Endothelial cell of umbilical vein (primary cell): ENCODE measurements around the gene YIPF1. TPM values are rescaled to one million over a fixed set of nuclear protein-coding genes. Genes with fewer than 3 reads are reported as not detected.

Source experiments
- BruUV-seq: library from RNA; stranded (reverse); fragments of 400-500 nt; replicated peaks from 2 replicates; lab custom pipeline; 2021; lab: Mats Ljungman, UMichigan
- CTCF ChIA-PET: fragments of 300-600, 350-600 bp; sonication (Branson Sonifier 250); formaldehyde crosslinking; loops from one replicate; lab custom pipeline; 2021; ENCODE audit warnings: antibody characterized with exemption, inconsistent platforms; lab: Charles Lee
- POLR2A ChIA-PET: fragments of 300-600, 350-600 bp; sonication (Branson Sonifier 250); formaldehyde crosslinking; loops from one replicate; lab custom pipeline; 2021; ENCODE audit warnings: antibody characterized with exemption, inconsistent platforms; lab: Charles Lee
- DNase-seq: peaks from one replicate; pipeline ENCODE4 v3.0.0-alpha.2; 2011; ENCODE audit warnings: low read depth, low spot score
- FAIRE-seq: peaks from 2 replicates; lab custom pipeline; 2011; peaks lifted over from hg19 to GRCh38; lab: Jason Lieb, UNC
- H2AFZ ChIP-seq: 2 replicates; pipeline ENCODE4 v1.6.0; 2012; ENCODE audit warnings: low read depth, low read length, control low read depth, inconsistent platforms
- H3K27ac ChIP-seq: 2 replicates; pipeline ENCODE4 v1.5.1; 2011; ENCODE audit warnings: low read depth, mild to moderate bottlenecking, control low read depth, low read length, moderate library complexity; ENCODE audit not compliant: insufficient read depth
- H3K27me3 ChIP-seq, 2 experiments: 2 replicates each; pipeline versions ENCODE4 v1.6.0 to v1.6.1; 2011; ENCODE audit warnings: low read length in 2 of 2, mixed read lengths in 1 of 2; ENCODE audit not compliant: control insufficient read depth in 2 of 2, insufficient read depth in 2 of 2
- H3K36me3 ChIP-seq, 2 experiments: 2 replicates in 1 of 2; 3 replicates in 1 of 2; pipeline ENCODE4 v1.5.1; 2011; ENCODE audit warnings: low read length in 2 of 2, mild to moderate bottlenecking in 1 of 2, moderate library complexity in 1 of 2; ENCODE audit not compliant: control insufficient read depth in 2 of 2, insufficient read depth in 2 of 2; ENCODE audit errors: extremely low read depth in 1 of 2
- H3K4me1 ChIP-seq: 3 replicates; pipeline ENCODE4 v1.5.1; 2011; ENCODE audit warnings: mild to moderate bottlenecking, low read length; ENCODE audit not compliant: control insufficient read depth, insufficient read depth; ENCODE audit errors: extremely low read depth
- H3K4me2 ChIP-seq: 2 replicates; pipeline ENCODE4 v1.6.1; 2011; ENCODE audit warnings: low read length, control low read depth, mixed read lengths; ENCODE audit not compliant: insufficient read depth
- H3K4me3 ChIP-seq, 3 experiments: fragments of 200-600 bp in 1 of 3; sonication (generic), shearing (Covaris generic) in 1 of 3; replicated peaks in 1 of 3; 2 replicates each; pipeline ENCODE4 v1.5.1; 2011 to 2016; ENCODE audit warnings: control low read depth in 3 of 3, low read length in 3 of 3, mild to moderate bottlenecking in 2 of 3, inconsistent platforms in 1 of 3, low read depth in 1 of 3, moderate library complexity in 1 of 3; ENCODE audit not compliant: insufficient read depth in 1 of 3
- H3K79me2 ChIP-seq: 2 replicates; pipeline ENCODE4 v1.6.0; 2012; ENCODE audit warnings: low read length, inconsistent platforms; ENCODE audit not compliant: control insufficient read depth, insufficient read depth
- H3K9ac ChIP-seq: replicated peaks from 2 replicates; pipeline ENCODE3; 2011; ENCODE audit warnings: low read length, control low read depth; ENCODE audit not compliant: insufficient read depth; ENCODE audit errors: extremely low read depth
- H3K9me1 ChIP-seq: replicated peaks from 3 replicates; pipeline ENCODE4 v1.6.0; 2011; ENCODE audit warnings: mild to moderate bottlenecking, low read length; ENCODE audit not compliant: control insufficient read depth, insufficient read depth; ENCODE audit errors: extremely low read depth
- H3K9me3 ChIP-seq: replicated peaks from 2 replicates; pipeline ENCODE4 v1.5.1; 2012; ENCODE audit warnings: low read length, inconsistent platforms; ENCODE audit not compliant: control insufficient read depth, insufficient read depth
- H4K20me1 ChIP-seq: replicated peaks from 2 replicates; pipeline ENCODE3; 2011; ENCODE audit warnings: mild to moderate bottlenecking, low read length; ENCODE audit not compliant: control insufficient read depth, insufficient read depth; ENCODE audit errors: extremely low read depth
- EZH2 ChIP-seq: IDR thresholded peaks from 2 replicates; pipeline ENCODE4 v1.6.1; 2012; ENCODE audit warnings: borderline replicate concordance, low read depth, mild to moderate bottlenecking, moderate library complexity, low read length, inconsistent platforms; ENCODE audit not compliant: severe bottlenecking
- FOS ChIP-seq: IDR thresholded peaks from 2 replicates; pipeline ENCODE4 v1.6.1; 2011; ENCODE audit warnings: mild to moderate bottlenecking, low read length, moderate library complexity, borderline replicate concordance; ENCODE audit not compliant: insufficient read depth
- GATA2 ChIP-seq: IDR thresholded peaks from 2 replicates; pipeline ENCODE4 v1.7.0; 2011; ENCODE audit warnings: low read depth, mild to moderate bottlenecking, moderate library complexity, mixed read lengths, low read length; ENCODE audit not compliant: insufficient read length, insufficient read depth
- JUN ChIP-seq: IDR thresholded peaks from 2 replicates; pipeline ENCODE4 v1.6.1; 2011; ENCODE audit warnings: borderline replicate concordance, low read depth; ENCODE audit not compliant: insufficient read length, insufficient read depth
- MAX ChIP-seq: IDR thresholded peaks from 2 replicates; pipeline ENCODE4 v1.6.1; 2011; ENCODE audit not compliant: insufficient read depth, insufficient read length
- MYC ChIP-seq: IDR thresholded peaks from one replicate; pipeline ENCODE4 v1.6.1; 2011; ENCODE audit warnings: mild to moderate bottlenecking, low read depth, low read length
- POLR2A ChIP-seq: IDR thresholded peaks from 2 replicates; pipeline ENCODE4 v1.6.1; 2012; ENCODE audit warnings: low read depth, mild to moderate bottlenecking, control low read depth, low read length
- POLR2AphosphoS5 ChIP-seq: IDR thresholded peaks from 2 replicates; pipeline ENCODE4 v1.6.1; 2012; ENCODE audit warnings: low read depth, mild to moderate bottlenecking, control low read depth, low read length, moderate library complexity; ENCODE audit not compliant: insufficient read depth
- dilution Hi-C: fragments of 300-500 bp; cut with MboI; formaldehyde crosslinking; loops from one replicate; pipeline ENCODE4 v1.15.0; 2019; ENCODE audit warnings: low sequenced_read_pairs; ENCODE audit not compliant: extremely low pct_ligation_motif_present
- intact Hi-C: fragments of 100-400 bp; cut with micrococcal nuclease; formaldehyde crosslinking; loops from one replicate; pipeline ENCODE4 v1.10.0; 2022
- polyA plus RNA-seq, 4 experiments: library from polyadenylated mRNA; depleted of rRNA in 3 of 4; stranded (reverse) in 3 of 4; unstranded in 1 of 4; fragments of >200 nt; gene quantifications; 2 replicates each; pipeline versions ENCODE4 v1.2.1 to v1.2.3, GENCODE V29; 2011 to 2012; ENCODE audit warnings: missing spikeins in 1 of 4
- total RNA-seq: library from RNA; stranded (reverse); gene quantifications from 2 replicates; pipeline ENCODE4 v1.2.3, GENCODE V29; 2021
- TF ChIP-seq, protein P1 (sequence below), 2 donors: IDR thresholded peaks; 1 replicate in 1 of 2; 2 replicates in 1 of 2; pipeline ENCODE4 v1.5.1; 2011; ENCODE audit warnings: low read length in 2 of 2, mild to moderate bottlenecking in 2 of 2, moderate library complexity in 2 of 2, control low read depth in 1 of 2, inconsistent platforms in 1 of 2, low read depth in 1 of 2; ENCODE audit not compliant: insufficient read depth in 1 of 2; ENCODE audit errors: extremely low read depth in 1 of 2

The YIPF1 gene
- total and polyA plus RNA-seq, 2 donors (not counting 3 experiments of a cell fraction or from before 2014, with no cell fraction given), result 14.8 to 26.2 TPM

DNA sequence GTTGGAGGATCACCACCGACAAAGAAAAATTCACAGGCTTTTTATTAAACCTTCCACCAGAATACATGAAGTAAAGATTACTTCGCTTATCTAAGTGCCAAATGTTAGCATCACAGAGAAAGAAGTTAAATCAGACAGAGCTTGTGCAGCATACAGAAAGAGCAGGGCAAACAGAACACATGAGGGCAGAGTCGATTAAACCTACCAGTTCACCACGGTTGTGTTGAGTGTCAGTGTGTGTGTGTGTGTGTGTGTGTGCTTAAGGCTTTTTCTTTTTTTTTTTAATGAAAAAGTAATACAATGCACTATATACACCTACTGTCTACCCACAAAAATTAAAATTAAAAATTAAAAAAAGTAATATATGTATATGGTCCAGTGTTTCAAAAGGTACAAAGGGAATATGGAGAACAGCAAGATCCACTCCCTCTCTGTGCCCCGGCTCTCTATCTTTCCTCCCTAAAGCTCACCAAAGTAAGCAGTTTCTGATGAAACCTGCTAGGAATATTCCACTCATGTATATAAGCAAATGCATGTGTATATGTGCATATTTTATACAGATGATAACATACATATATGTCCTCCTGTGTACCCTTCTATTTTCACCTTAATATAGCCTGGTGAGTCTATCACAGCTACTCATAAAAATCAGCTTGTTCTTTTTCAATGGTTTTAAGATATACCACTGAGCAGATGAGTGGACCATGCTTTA is 17.7 kb downstream of the YIPF1 start:
- Histone ChIP-seq H3K27ac (no peak overlapping the region), H3K4me3 (no peak overlapping the region), H3K4me2 (no peak overlapping the region), H3K9ac (no peak overlapping the region), H3K79me2 (no peaks in the 10 kb centered on the region), H2AFZ (no peak overlapping the region), H3K27me3 (no peaks in the 10 kb centered on the region), H3K9me3 (no peaks in the 10 kb centered on the region), H3K4me1 (peaks cover 8% of the 10 kb centered on the region), H4K20me1 (no peaks in the 10 kb centered on the region), H3K9me1 (no peaks in the 10 kb centered on the region), H3K36me3 (peaks cover 0 to 2% of the 10 kb centered on the region in 2 experiments)
- dilution Hi-C loops, result no loop called here
- BruUV-seq, result no TSS peak
- ChIA-PET CTCF (interaction anchor here (1.1 to 6.6 kb wide), 2 partner anchors 11 to 78 kb away, joined by 3 to 61 read pairs; no protein-coding TSS in a partner anchor), POLR2A (no interaction called here)
- no peak for TF ChIP-seq MYC
- no peak for TF ChIP-seq POLR2A
- no peak for TF ChIP-seq MAX
- TF ChIP-seq GATA2, result no peak
- no peak for TF ChIP-seq EZH2
- TF ChIP-seq FOS, result no peak
- TF ChIP-seq, protein P1, sequence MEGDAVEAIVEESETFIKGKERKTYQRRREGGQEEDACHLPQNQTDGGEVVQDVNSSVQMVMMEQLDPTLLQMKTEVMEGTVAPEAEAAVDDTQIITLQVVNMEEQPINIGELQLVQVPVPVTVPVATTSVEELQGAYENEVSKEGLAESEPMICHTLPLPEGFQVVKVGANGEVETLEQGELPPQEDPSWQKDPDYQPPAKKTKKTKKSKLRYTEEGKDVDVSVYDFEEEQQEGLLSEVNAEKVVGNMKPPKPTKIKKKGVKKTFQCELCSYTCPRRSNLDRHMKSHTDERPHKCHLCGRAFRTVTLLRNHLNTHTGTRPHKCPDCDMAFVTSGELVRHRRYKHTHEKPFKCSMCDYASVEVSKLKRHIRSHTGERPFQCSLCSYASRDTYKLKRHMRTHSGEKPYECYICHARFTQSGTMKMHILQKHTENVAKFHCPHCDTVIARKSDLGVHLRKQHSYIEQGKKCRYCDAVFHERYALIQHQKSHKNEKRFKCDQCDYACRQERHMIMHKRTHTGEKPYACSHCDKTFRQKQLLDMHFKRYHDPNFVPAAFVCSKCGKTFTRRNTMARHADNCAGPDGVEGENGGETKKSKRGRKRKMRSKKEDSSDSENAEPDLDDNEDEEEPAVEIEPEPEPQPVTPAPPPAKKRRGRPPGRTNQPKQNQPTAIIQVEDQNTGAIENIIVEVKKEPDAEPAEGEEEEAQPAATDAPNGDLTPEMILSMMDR (IDR thresholded peaks at IDR 0.05; ENCODE audit: extremely low read depth in 1 of 2, insufficient read depth in 1 of 2, low read depth in 1 of 2, low read length in 2 of 2), result no peak
- no peak for TF ChIP-seq POLR2AphosphoS5
- no peak for TF ChIP-seq JUN
- intact Hi-C loops, result no loop called here
- FAIRE-seq (no peak), DNase-seq (no peak)
